Activated naive CD4-positive, alpha-beta T cell treated with Interleukin-2 at 50 U/mL for 16 hours (primary cell): ENCODE measurements around the gene MRPS12.
A peak's percentile ranks its signal among the peaks of the same experiment; 100 is the strongest.

Experiments
- DNase-seq: peaks from one replicate; pipeline ENCODE4 v3.0.0-alpha.2; 2020

MRPS12 gene

DNA sequence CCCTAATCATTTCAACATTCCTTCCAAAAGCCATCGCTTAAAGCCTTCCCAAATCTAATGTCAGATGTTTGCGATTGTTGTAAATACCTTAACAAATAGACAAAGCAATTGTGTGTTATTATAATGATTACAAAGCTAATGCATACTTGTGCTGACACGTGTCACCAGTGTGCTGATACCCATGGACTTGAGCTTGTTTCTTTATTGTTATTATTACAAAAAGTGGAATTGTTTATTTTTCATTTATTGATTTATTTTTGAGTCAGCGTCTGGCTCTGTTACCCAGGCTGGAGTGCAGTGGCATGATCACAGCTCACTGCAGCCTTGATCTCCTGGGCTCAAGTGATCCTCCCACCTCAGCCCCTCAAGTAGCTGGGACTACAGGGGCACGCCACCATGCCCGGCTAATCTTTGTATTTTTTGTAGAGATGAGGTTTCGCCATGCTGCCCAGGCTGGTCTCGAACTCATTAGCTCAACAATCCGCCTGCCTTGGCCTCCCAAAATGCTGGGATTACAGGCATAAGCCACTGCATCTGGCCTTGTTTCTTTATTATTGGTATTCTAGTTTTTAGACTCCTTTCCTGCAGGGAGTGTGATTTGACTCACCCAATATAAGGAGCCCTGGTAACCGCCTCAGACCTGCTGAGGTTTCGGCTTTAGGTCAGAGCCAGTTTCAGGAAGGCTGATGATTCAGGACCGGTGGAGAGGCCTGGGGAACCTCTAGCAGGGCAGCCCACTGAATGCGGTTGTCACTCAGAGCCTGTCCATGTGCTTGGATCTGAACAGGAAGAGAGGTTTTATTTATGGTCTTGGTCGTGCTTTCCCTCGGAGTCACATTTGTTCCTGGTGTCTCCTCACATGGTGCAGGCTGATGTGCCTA, 46.9 kb downstream of the MRPS12 start:
- DNase-seq: peak; percentile 56

DNA sequence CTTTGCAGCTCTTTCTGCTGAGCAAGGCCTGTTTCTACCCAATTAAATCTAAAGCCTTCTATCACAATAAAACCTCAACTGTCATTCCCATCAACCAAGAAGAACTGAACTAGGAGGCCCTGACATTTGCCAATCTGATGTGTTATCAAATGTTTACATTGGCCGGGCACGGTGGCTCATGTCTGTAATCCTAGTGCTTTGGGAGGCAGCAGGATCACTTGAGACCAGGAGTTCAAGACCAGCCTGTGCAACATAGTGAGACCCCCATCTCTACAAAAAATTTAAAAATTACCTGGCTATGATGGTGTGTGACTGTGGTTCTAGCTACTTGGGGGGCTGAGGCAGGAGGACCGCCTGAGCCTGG, 47.6 kb downstream of the MRPS12 start:
- DNase-seq: no peak

DNA sequence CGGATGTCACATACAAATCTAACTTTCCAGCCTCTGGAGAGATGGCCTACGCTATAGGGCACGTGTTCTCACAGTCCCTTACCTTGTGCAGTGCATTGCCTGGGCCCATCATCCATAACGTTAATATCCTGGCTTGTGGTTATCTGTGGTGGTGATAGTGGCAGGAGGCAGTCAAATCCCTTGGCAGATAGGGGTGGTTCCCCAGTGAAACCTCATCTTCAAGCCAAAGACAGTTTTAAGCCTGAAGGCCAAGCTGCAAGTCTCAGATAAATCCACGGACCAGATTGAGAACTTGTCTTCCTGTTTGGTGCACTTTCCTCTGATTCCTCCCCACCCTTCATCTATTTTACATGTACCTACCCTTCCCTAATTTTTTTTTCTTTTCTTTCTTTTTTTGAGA, 49.1 kb downstream of the MRPS12 start:
- no peak for DNase-seq

DNA sequence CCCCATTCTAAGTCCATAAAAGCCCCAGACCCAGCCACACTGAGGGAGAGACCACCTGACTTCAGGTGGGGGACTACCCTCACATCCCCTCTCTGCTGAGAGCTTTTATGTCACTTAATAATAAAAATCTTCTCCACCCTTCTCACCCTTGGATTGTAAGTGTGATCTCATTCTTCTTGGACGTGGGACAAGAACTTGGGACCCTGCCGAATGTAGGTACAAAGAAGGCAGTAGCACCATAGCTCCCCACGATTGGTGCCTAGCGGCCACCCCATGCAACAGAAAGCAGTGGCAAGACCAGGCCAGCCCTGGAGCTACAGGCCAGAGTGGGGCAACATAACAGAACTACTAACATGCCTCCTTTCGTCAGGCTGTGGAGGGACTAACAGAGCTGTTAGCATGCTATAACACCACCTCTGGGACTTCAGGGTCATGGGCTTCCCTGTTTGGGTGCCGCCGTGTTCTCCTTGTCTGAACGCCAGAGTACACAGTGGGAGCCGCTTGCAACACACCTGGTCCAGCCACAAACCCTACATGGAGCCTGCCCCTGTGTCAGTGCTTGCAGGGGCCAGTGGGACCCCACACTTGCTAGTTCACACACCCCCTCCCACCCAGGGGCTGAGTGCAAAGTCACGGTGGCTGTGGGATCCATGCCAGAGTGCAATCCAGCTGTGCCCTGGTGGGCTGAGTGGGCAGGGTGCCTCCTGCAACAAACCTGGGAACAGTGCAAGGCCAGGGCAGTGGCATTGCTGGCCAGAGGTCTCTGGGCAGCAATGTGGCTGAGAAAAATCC, 50.0 kb downstream of the MRPS12 start:
- no peak for DNase-seq
